NCI-H446 (cell line): ENCODE results near the gene SH3GLB1.
"Not testable (repeated sequence)": the region's sequence is repeated elsewhere in the genome, so short reads cannot be mapped to it uniquely, and the experiment has no call there.

Source experiments
- DNase-seq, 2 experiments: peaks; one replicate each; lab custom pipeline; 2025; lab: John Stamatoyannopoulos, UW

Gene SH3GLB1

GRCh38 chr1:86704458-86704971 lies at the start of gene SH3GLB1:
TSS of gene SH3GLB1 (plus strand) at chr1:86704576. CDS start at chr1:86704900, 324 bp downstream.
- peak; percentile 62 to 96 for DNase-seq

- not testable (repeated sequence) for DNase-seq
Measured at GRCh38 chr1:86658381-86658780, 46.0 kb upstream of the SH3GLB1 start.

DNA sequence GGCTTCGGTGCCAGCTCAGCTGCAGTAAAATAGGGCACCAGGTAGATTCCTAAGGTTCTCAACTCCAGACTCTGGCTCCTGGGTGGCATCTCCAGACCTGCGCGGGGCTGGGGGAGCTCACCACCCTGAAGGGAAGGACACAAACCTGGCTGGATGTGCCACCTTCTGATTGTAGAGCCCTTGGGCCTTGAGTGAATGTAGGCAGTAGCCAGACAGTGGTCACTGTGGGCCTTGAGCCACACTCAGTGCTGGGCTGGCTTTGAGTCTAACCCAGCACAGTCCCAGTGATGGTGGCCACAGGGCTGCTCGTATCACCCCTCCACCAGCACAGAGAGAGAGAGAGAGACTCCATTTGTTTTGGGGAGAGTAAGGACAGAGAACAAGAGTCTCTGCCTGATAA lies 38.0 kb upstream of the SH3GLB1 start:
- no peak for DNase-seq

DNA sequence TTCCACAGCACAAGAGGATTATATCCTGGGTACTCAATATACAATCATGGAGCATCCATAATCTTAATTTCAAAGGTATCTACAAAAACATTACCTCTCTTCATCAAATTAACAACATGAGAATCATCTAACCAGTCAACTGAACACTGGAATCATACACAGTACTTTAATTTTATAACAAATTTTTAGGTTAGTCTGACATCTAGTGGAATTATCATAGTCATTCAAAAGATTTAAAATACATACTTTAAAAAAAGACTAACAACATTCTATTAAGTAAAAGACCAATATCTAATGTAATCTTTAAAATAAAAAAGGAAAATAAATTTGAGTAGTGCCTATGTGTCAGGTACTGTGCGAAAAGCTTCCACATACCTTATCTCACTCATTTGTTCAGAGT lies 16.8 kb upstream of the SH3GLB1 start:
- DNase-seq: no peak

GRCh38 chr1:86692641-86693040 lies 11.7 kb upstream of the SH3GLB1 start:
- DNase-seq: no peak

DNA sequence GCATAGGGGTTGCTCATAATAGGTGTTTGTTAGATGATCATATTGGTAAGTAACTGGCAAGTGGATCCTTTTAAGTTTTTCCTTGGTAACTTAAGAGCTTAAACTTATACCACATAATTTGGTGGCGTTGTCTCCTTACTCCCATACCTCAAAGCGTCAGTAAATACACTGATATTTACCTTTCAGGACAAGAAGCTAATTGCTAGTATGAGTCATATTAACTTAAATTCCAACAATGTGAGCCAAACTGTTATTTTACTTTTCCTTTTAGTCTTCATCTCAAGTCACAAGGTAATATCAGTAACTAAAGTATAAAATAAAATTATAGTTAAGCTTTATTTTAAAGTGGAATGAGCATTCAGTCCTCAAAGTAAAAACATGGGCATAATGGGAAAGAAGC lies 9.0 kb upstream of the SH3GLB1 start:
- DNase-seq: no peak

GRCh38 chr1:86696522-86696921 lies 7.9 kb upstream of the SH3GLB1 start:
- no peak for DNase-seq

DNA sequence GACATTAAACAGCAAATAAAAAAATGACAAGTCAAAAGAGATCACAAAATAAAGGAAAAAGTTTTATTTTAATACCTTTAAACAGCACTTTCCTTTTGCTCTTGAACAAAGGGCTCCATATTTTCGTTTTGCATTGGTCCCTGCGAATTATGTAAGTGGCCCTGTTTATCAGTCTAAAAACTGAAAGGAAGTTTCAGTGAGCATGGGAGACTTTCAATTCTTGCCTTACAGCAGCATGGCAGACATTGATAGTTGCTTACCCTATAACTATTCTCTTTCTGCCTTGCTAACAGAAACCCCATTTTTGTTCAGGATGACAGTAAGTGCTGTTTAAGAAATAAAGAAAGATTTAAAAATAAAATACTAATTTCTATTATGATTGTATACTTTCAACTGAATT lies 5.2 kb upstream of the SH3GLB1 start:
- DNase-seq: no peak

DNA sequence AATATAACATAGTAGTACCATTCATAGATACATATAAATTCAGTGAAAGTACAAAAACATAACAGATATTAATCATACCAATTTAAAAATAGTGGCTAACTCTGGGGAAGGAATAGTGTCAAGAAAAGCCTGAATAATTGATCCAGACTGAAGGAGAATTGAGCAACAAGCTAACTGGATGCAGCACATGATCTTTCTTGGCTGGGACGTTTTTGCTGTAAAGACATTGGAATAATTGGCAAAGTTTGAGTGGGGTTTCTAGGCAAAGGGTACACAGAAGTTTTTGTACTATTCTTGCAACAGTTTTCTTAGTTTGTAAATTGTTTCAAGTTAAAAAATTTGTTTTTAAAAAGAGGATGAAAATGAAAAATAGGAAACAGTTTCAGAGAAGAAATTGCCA lies 2.6 kb upstream of the SH3GLB1 start:
- DNase-seq: no peak

GRCh38 chr1:86702954-86703494 lies 1.4 kb upstream of the SH3GLB1 start:
- not testable (repeated sequence) for DNase-seq

DNA sequence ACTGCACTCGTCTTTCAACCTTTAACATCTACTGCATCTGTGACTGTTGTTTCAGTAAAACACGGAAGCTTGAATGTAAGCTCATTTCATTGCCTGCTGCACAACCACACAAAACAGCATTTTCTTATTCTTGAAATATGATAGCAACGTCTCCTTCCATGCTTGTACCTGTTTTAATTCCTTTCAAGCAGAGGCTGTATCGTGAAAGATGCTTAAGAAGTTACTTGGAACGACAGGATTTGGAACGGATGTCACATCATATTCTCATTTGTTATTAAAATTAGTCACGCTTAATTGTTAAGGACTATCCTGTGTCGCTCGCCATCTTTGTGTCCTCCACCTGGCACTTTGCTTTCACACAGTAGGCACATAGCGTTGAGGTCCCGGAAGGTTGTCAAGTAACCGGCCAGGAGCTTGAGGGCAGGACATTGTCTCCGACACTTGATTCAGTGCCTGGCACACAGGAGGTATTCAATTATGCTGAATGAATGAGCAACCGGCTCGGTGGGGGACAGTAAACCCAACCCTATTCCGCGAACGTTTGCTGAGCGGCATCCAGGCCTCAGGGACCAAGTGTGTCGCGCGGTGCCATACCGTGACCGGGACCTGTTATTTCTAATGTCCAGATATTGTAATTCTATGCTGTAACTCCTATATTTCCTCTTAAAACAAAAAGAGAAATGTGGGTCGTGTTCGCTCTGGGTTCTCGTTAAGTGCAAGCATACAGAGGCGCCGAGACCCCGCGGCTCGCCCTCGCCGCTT lies 499 bp upstream of the SH3GLB1 start:
- DNase-seq: peak in 1 of 2 experiments; percentile 57

GRCh38 chr1:86704972-86705664 lies 742 bp downstream of the SH3GLB1 start:
- DNase-seq: peak; percentile 65

- DNase-seq: peak in 1 of 2 experiments; percentile 58
Measured at GRCh38 chr1:86705665-86705985, 1.2 kb downstream of the SH3GLB1 start.

GRCh38 chr1:86706018-86706635 lies 1.8 kb downstream of the SH3GLB1 start:
- no peak for DNase-seq

GRCh38 chr1:86708920-86709319 lies 4.5 kb downstream of the SH3GLB1 start:
- no peak for DNase-seq

GRCh38 chr1:86712088-86712860 lies 7.9 kb downstream of the SH3GLB1 start:
- no peak for DNase-seq

DNA sequence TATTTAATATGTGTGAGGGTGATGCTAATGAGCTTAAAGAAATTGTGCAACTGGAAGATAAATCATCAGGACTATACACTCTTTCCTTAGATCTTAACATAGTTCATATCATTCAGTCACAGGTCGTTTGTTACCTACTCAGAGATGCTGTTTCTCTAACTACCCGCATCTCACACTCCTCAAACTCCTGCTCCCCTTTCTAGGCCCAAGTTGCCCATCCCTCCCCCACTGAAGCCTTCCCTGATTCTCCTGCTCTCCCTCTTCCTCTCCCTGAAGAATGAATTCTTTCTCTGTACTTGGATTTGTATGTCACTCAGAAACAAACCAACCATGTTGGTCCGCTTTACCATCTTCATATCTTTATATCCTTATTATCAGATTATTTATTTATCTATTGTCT lies 9.1 kb downstream of the SH3GLB1 start:
- no peak for DNase-seq

DNA sequence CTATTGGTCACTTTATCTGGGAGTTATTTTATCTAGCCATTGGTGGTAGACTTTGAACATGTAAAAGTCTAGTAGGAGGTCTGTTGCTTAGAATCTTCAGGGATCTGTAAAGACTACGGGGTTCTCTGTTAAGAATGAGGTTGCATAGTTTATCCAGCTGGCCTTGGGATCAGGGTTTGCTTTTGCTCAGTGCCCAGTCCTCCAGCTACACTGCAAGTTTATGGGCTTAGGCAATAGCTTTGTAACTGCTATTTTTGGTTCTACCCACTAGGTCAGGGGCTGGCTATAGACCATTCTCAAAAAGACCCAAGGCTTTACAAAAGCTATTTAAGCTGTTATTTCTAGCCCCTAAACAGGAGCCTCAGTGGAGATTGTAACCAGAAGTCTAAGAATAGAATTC lies 9.8 kb downstream of the SH3GLB1 start:
- no peak for DNase-seq

DNA sequence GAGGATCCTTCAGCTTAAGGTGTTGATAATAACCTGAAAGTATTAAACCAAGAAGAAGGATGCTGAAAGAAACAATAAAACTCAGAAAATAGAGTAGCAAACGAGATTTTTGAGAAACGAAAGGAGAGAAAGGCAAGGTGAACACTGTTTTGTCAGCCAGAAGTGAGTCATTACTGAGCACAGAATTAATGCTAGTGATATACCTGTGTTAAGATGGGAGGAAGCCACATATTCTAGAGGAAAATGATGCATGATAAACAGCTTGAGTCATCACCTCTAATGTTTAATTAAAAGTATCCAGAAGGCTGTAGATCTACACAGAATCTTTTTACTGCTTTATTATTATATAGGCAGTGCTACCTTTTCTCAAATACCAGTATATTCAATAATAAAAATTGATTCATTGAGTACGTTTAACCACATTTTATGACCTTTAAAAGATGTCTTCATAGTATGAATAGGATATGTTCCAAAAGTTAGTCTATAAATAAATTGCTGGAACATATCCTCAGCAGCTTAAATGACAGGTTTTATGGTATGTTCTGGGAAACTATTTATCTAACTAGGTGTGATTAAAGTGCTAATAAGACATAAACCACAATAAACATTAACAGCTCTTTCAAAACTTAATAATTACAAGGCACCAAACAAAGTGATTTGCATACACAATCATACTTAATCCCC lies 10.3 kb downstream of the SH3GLB1 start:
- no peak for DNase-seq

DNA sequence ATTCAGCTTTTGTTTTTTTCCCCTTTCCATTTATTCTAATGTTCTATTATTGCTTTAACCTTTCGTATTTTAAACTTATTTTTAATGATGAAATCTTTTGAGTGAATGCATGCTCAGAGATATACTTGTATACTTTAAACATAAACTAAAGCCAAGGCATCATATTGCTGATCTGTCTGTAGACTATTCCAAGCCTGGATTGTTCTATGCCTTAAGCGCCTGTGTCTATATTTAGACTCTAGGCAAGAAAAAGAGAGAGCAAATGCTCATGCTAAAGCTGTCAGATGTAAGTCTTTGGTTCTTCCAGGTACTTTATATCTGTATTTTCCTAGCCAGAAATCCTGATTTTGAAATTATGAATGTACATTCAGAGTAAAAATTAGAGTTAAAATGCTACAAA lies 14.4 kb downstream of the SH3GLB1 start:
- no peak for DNase-seq

- DNase-seq: no peak
Measured at GRCh38 chr1:86731416-86731815, 27.0 kb downstream of the SH3GLB1 start.
